IPS DF 6.9 (cell line): ENCODE data around the gene HSPA12A.

ENCODE experiments used
- DNase-seq: peaks from one replicate; pipeline ENCODE4 v3.0.0-alpha.2; 2013; ENCODE audit warnings: low read depth, low spot score
- H3K27ac ChIP-seq: one replicate; pipeline ENCODE4 v1.5.1; 2013; ENCODE audit warnings: low read length, control low read depth
- H3K27me3 ChIP-seq: 2 replicates; pipeline ENCODE4 v1.6.1; 2013; ENCODE audit warnings: mild to moderate bottlenecking, low read length; ENCODE audit not compliant: control insufficient read depth, insufficient read depth
- H3K36me3 ChIP-seq: 2 replicates; pipeline ENCODE4 v1.6.1; 2013; ENCODE audit warnings: low read length; ENCODE audit not compliant: control insufficient read depth, insufficient read depth
- H3K4me1 ChIP-seq: 2 replicates; pipeline ENCODE4 v1.6.1; 2013; ENCODE audit warnings: low read length; ENCODE audit not compliant: control insufficient read depth, insufficient read depth
- H3K4me3 ChIP-seq: 2 replicates; pipeline ENCODE4 v1.5.1; 2013; ENCODE audit warnings: mild to moderate bottlenecking, low read length
- H3K9me3 ChIP-seq: 2 replicates; pipeline ENCODE4 v1.6.1; 2013; ENCODE audit warnings: low read length, inconsistent platforms; ENCODE audit not compliant: control insufficient read depth, insufficient read depth
- WGBS: extraction: QIAGEN DNeasy Blood & Tissue Kit; methylation state at CpG from one replicate; pipeline ENCODE4 v1.1.7; 2013; ENCODE audit warnings: mixed read lengths, missing lambda C conversion rate; ENCODE audit not compliant: insufficient read length, insufficient coverage; 5-methylcytosine and 5-hydroxymethylcytosine counted together

HSPA12A gene

GRCh38 chr10:116656044-116656443 is 86.3 kb downstream of the HSPA12A start:
- Histone ChIP-seq H3K27me3 (no peaks in the 10 kb centered on the region), H3K27ac (no peak overlapping the region), H3K4me1 (no peaks in the 10 kb centered on the region), H3K9me3 (no peaks in the 10 kb centered on the region), H3K4me3 (no peak overlapping the region), H3K36me3 (no peaks in the 10 kb centered on the region)
- DNase-seq: no peak
- no CpG with 5 or more reads among the region's 4 CpGs for WGBS

DNA sequence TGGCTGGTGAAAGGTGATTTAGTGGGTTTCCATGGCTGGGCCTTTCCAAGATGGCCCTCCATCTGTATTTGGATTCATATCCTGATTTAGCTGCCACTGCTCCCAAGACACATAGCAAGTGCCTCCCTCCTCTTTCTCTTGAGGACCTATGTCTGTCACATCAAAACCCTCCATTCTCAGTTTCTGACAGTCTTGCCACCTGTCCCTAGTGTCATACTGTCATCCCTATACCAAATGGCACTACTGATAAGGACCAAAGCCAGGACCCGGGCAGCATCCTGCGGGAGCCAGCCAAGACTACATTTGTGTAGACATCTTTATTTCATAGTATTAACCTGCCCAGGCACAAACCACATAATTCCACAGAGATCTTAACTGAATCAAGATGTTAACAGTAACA is 86.8 kb downstream of the HSPA12A start:
- Histone ChIP-seq H3K27me3 (no peaks in the 10 kb centered on the region), H3K36me3 (no peaks in the 10 kb centered on the region), H3K4me3 (no peak overlapping the region), H3K4me1 (no peaks in the 10 kb centered on the region), H3K27ac (no peak overlapping the region), H3K9me3 (no peaks in the 10 kb centered on the region)
- WGBS: no CpG with 5 or more reads among the region's 2 CpGs
- DNase-seq: no peak

DNA sequence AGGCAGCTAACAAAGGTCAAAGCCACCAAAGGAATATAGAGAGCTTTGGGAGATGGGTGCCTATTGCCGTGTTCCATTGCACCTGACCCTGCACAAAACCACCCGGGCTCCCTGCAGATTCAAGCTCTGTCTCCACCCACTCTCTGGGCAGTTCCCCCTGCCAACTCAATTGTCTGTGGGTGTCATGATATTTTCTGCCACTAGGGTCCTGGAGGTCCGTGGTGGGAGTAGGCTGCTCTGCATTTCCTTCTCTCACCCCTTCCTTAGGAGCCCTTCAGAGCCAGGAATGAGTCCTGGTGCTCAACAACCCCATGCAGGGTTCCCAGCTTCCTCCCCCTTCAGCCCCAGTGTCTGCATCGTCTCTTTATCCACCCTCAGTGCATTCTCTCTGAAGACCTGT is 87.5 kb downstream of the HSPA12A start:
- Histone ChIP-seq H3K27ac (no peak overlapping the region), H3K9me3 (no peaks in the 10 kb centered on the region), H3K4me1 (no peaks in the 10 kb centered on the region), H3K27me3 (no peaks in the 10 kb centered on the region), H3K36me3 (no peaks in the 10 kb centered on the region), H3K4me3 (no peak overlapping the region)
- no CpG with 5 or more reads among the region's 4 CpGs for WGBS
- DNase-seq: peak; percentile 20

DNA sequence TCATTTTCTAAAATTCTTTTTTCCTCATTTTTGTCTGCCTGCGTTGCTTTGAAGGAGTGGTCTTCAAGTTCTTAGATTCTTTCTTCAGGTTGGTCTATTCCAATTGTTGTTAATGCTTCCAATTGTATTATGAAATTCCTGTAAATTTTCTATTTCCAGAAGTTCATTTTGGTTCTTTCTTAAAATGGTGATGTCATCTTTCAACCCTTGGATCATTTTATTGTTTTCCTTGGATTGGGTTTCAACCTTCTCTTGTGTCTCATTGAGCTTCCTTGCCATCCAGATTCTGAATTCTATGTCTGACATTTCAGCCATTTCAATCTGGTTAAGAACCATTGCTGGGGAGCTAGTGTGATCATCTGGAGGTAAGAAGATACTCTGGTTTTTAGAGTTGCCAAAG is 88.5 kb downstream of the HSPA12A start:
- DNase-seq: no peak
- Histone ChIP-seq H3K27me3 (no peaks in the 10 kb centered on the region), H3K9me3 (no peaks in the 10 kb centered on the region), H3K4me3 (no peak overlapping the region), H3K36me3 (no peaks in the 10 kb centered on the region), H3K27ac (no peak overlapping the region), H3K4me1 (no peaks in the 10 kb centered on the region)
- WGBS: no CpG with 5 or more reads among the region's 1 CpG

GRCh38 chr10:116648903-116649302 is 93.5 kb downstream of the HSPA12A start:
- Histone ChIP-seq H3K27me3 (no peaks in the 10 kb centered on the region), H3K4me3 (no peak overlapping the region), H3K4me1 (no peaks in the 10 kb centered on the region), H3K27ac (no peak overlapping the region), H3K9me3 (no peaks in the 10 kb centered on the region), H3K36me3 (no peaks in the 10 kb centered on the region)
- 100% methylated on average over 1 of the region's 8 CpGs for WGBS
- DNase-seq: no peak

DNA sequence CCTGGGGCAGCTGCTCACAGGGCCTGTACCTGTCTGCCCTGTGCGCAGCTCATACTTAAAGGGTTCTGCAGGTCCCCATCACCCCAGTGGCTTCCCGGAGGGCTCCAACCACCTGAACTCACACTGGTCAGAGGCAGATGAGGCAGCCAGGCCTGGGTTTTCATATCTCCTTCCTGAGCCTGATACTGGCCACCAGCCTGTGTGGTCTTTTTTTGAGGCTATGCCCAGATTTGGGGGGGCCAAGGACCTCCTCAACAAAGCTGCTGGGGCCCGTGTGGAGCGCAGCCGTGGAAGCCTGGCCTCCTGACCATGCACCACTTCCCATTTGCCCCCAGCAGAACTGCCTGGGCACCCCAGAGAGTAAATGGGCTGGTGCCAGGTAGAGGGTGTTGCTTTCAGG is 95.9 kb downstream of the HSPA12A start:
- no peak overlapping the region for H3K4me3 ChIP-seq
- no peaks in the 10 kb centered on the region for H3K27me3 ChIP-seq
- no peak for DNase-seq
- no peaks in the 10 kb centered on the region for H3K9me3 ChIP-seq
- no peaks in the 10 kb centered on the region for H3K4me1 ChIP-seq
- no CpG with 5 or more reads among the region's 5 CpGs for WGBS
- no peak overlapping the region for H3K27ac ChIP-seq
- H3K36me3 ChIP-seq: no peaks in the 10 kb centered on the region

DNA sequence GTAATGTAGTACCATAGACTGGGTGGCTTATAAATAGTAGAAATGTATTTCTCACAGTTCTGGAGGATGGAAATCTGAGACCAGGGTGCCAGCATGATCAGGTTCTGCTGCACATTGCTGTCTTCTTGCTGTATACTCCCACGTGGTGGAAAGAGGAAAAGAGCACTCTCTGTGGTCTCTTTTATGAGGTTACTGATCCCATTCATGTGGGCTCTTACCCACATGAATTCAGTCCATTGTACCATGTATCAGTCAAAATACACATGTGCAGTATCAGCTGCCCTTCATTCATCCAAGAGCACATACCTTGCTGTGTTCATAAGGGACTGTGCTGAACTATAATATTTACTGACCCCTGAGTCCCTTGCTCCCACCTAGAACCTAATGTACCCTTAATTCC is 104.5 kb downstream of the HSPA12A start:
- H3K9me3 ChIP-seq: no peaks in the 10 kb centered on the region
- H3K4me1 ChIP-seq: peaks cover 1% of the 10 kb centered on the region; the same call in 1 of the 2 replicates
- no peaks in the 10 kb centered on the region for H3K36me3 ChIP-seq
- no peak overlapping the region for H3K27ac ChIP-seq
- H3K4me3 ChIP-seq: no peak overlapping the region
- no CpG with 5 or more reads among the region's 1 CpG for WGBS
- no peak for DNase-seq
- H3K27me3 ChIP-seq: no peaks in the 10 kb centered on the region

DNA sequence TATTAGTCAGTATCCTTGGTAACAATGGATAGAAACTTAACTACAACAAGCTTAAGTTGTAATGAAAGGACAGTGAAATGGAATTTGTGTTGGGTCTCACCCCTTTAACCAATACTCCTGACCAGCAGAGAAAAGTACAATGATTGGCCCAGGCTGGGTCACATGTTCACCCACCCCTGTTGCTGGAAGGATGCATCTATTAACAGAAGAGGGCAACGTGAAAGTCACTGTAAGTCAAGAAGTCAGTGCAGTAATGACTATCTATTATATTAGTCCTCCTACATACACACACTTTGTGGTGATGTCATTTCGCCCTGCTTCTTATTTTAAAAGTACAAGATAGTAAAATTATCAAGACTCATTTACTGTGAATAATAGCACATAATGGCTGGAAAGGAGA is 105.4 kb downstream of the HSPA12A start:
- DNase-seq: no peak
- no CpG with 5 or more reads among the region's 2 CpGs for WGBS

DNA sequence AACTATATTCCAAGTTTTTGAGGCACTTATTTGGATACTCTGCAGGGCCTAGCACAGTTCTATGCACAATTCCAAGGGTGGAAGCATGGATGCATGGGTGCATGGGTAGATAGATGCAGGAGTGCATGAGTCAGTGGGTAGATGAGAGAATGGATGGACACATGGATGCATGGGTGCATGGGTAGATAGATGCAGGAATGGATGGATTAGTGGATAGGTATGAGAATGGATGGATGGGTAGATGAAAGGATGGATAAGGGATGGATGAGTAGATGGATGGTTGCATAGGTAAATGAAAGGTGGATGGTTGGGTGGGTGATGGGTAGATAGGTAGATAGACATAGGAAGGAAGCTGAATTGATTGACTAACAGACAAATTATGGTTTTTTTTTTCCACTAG is 106.0 kb downstream of the HSPA12A start:
- peaks cover 1% of the 10 kb centered on the region; the same call in 1 of the 2 replicates for H3K4me1 ChIP-seq
- DNase-seq: no peak
- no peak overlapping the region for H3K27ac ChIP-seq
- H3K9me3 ChIP-seq: no peaks in the 10 kb centered on the region
- no peaks in the 10 kb centered on the region for H3K27me3 ChIP-seq
- H3K4me3 ChIP-seq: no peak overlapping the region
- H3K36me3 ChIP-seq: no peaks in the 10 kb centered on the region

More for the DNA sequence above, 105.4 kb downstream of the HSPA12A start:
- Histone ChIP-seq H3K27me3 (no peaks in the 10 kb centered on the region), H3K4me3 (no peak overlapping the region), H3K9me3 (no peaks in the 10 kb centered on the region), H3K4me1 (peaks cover 1% of the 10 kb centered on the region; the same call in 1 of the 2 replicates), H3K36me3 (no peaks in the 10 kb centered on the region), H3K27ac (no peak overlapping the region)

- H3K4me3 ChIP-seq: no peak overlapping the region
- no CpG with 5 or more reads among the region's 11 CpGs for WGBS
- H3K27ac ChIP-seq: no peak overlapping the region
- no peaks in the 10 kb centered on the region for H3K27me3 ChIP-seq
- peaks cover 1% of the 10 kb centered on the region; the same call in 1 of the 2 replicates for H3K4me1 ChIP-seq
- no peaks in the 10 kb centered on the region for H3K36me3 ChIP-seq
- no peaks in the 10 kb centered on the region for H3K9me3 ChIP-seq
- no peak for DNase-seq
These were observed 108.0 kb downstream of the HSPA12A start for GRCh38 chr10:116634126-116634975.

- H3K4me1 ChIP-seq: peaks cover 1% of the 10 kb centered on the region; the same call in 1 of the 2 replicates
- H3K27ac ChIP-seq: no peak overlapping the region
- DNase-seq: no peak
- no peaks in the 10 kb centered on the region for H3K36me3 ChIP-seq
- WGBS: no CpG with 5 or more reads among the region's 8 CpGs
- H3K27me3 ChIP-seq: no peaks in the 10 kb centered on the region
- H3K4me3 ChIP-seq: no peak overlapping the region
- no peaks in the 10 kb centered on the region for H3K9me3 ChIP-seq
These were observed 109.2 kb downstream of the HSPA12A start for GRCh38 chr10:116633216-116633600.
